ENCODE measurements around the gene GMCL2. TPM values are rescaled to one million over a fixed set of nuclear protein-coding genes. Genes with fewer than 3 reads are reported as not detected.

GMCL2 gene
- total and polyA plus RNA-seq, 9 of the 15 experiments (the other 6 are each of a cell fraction or from before 2014, with no cell fraction given): 0.04 TPM; not detected in 8

DNA sequence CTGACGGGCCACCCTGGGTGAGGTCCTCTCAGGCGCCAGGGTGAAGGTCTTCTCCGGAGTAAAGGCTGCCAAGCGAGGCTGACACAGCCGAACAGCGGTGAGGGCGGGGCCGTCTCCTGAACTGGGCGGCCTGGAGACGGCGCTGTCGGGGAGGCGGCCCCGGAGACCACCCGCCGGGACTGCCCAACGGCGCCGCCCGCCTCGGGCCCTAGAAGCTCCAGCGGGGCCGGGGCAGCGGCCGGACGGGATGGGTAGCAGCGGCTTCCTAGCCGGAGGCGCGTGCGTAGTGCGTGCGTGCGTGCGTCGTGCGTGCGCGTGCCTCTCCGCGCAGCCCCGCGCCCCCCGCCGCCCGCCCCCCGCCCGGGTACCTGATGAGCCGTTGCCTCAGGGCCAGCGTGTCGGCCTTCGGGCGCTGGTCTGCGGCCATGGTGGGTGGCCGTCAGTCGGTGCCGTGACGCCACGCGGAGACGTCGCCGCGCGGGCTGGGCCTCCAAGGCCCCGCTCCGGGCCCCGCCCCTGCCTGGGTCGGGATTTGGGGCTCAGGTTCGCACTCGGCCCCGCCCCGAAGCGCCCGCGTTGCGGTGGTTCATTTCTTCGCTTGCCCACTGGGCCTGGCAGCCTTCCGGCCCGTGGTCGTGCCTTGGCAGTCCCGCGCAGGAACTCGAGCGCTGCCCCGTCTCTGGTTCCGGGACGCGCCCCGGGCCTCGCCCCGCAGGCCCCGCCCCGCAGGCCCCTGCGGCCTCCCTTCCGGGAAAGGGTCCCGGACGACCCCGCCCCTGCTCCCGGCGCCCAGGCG is 45.2 kb upstream of the GMCL2 start, which contains the start of gene PHYKPL (continued):
- TF ChIP-seq, protein P1, sequence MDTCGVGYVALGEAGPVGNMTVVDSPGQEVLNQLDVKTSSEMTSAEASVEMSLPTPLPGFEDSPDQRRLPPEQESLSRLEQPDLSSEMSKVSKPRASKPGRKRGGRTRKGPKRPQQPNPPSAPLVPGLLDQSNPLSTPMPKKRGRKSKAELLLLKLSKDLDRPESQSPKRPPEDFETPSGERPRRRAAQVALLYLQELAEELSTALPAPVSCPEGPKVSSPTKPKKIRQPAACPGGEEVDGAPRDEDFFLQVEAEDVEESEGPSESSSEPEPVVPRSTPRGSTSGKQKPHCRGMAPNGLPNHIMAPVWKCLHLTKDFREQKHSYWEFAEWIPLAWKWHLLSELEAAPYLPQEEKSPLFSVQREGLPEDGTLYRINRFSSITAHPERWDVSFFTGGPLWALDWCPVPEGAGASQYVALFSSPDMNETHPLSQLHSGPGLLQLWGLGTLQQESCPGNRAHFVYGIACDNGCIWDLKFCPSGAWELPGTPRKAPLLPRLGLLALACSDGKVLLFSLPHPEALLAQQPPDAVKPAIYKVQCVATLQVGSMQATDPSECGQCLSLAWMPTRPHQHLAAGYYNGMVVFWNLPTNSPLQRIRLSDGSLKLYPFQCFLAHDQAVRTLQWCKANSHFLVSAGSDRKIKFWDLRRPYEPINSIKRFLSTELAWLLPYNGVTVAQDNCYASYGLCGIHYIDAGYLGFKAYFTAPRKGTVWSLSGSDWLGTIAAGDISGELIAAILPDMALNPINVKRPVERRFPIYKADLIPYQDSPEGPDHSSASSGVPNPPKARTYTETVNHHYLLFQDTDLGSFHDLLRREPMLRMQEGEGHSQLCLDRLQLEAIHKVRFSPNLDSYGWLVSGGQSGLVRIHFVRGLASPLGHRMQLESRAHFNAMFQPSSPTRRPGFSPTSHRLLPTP (IDR thresholded peaks at IDR 0.05; ENCODE audit: borderline replicate concordance, extremely low read depth, insufficient read length): no peak
- TF ChIP-seq, protein P2, sequence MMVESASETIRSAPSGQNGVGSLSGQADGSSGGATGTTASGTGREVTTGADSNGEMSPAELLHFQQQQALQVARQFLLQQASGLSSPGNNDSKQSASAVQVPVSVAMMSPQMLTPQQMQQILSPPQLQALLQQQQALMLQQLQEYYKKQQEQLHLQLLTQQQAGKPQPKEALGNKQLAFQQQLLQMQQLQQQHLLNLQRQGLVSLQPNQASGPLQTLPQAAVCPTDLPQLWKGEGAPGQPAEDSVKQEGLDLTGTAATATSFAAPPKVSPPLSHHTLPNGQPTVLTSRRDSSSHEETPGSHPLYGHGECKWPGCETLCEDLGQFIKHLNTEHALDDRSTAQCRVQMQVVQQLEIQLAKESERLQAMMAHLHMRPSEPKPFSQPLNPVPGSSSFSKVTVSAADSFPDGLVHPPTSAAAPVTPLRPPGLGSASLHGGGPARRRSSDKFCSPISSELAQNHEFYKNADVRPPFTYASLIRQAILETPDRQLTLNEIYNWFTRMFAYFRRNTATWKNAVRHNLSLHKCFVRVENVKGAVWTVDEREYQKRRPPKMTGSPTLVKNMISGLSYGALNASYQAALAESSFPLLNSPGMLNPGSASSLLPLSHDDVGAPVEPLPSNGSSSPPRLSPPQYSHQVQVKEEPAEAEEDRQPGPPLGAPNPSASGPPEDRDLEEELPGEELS (CRISPR knock-in tag; IDR thresholded peaks at IDR 0.05; ENCODE audit: borderline replicate concordance): no peak
- no peak for TF ChIP-seq SMARCE1 (IDR thresholded peaks at IDR 0.05)
- TF ChIP-seq MTF1 (CRISPR knock-in tag; IDR thresholded peaks at IDR 0.05; ENCODE audit: borderline replicate concordance): no peak
- TF ChIP-seq RBM14 (IDR thresholded peaks at IDR 0.05; ENCODE audit: borderline replicate concordance, insufficient read depth, low read depth, low read length): no peak
- TF ChIP-seq ATF1 (CRISPR knock-in tag; IDR thresholded peaks at IDR 0.05): no peak
- peak; percentile 68 for TF ChIP-seq ATF1 (tag; IDR thresholded peaks at IDR 0.05)
- TF ChIP-seq IFI16 (CRISPR knock-in tag; IDR thresholded peaks at IDR 0.05): no peak
- TF ChIP-seq SP1 (CRISPR knock-in tag; IDR thresholded peaks at IDR 0.05): no peak
- TF ChIP-seq RBM34 (IDR thresholded peaks at IDR 0.05; ENCODE audit: borderline replicate concordance, insufficient read depth, low read length): no peak
- no peak for TF ChIP-seq ZNF561 (CRISPR knock-in tag; conservative IDR thresholded peaks at IDR 0.05)
- TF ChIP-seq, protein P3, sequence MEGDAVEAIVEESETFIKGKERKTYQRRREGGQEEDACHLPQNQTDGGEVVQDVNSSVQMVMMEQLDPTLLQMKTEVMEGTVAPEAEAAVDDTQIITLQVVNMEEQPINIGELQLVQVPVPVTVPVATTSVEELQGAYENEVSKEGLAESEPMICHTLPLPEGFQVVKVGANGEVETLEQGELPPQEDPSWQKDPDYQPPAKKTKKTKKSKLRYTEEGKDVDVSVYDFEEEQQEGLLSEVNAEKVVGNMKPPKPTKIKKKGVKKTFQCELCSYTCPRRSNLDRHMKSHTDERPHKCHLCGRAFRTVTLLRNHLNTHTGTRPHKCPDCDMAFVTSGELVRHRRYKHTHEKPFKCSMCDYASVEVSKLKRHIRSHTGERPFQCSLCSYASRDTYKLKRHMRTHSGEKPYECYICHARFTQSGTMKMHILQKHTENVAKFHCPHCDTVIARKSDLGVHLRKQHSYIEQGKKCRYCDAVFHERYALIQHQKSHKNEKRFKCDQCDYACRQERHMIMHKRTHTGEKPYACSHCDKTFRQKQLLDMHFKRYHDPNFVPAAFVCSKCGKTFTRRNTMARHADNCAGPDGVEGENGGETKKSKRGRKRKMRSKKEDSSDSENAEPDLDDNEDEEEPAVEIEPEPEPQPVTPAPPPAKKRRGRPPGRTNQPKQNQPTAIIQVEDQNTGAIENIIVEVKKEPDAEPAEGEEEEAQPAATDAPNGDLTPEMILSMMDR (IDR thresholded peaks at IDR 0.05 in 2 of 3, conservative IDR thresholded peaks at IDR 0.05 in 1 of 3; ENCODE audit: insufficient read depth in 2 of 3, low read depth in 1 of 3, low read length in 3 of 3): peak in 2 of 3 experiments; percentile 14 to 61; a peak in 2 of 6 replicates
- no peak for TF ChIP-seq TRIM28 (IDR thresholded peaks at IDR 0.05)
- TF ChIP-seq L3MBTL2 (IDR thresholded peaks at IDR 0.05): peak; percentile 78
- TF ChIP-seq, protein P4, sequence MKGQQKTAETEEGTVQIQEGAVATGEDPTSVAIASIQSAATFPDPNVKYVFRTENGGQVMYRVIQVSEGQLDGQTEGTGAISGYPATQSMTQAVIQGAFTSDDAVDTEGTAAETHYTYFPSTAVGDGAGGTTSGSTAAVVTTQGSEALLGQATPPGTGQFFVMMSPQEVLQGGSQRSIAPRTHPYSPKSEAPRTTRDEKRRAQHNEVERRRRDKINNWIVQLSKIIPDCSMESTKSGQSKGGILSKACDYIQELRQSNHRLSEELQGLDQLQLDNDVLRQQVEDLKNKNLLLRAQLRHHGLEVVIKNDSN (CRISPR knock-in tag; IDR thresholded peaks at IDR 0.05): no peak
- TF ChIP-seq NRF1 (conservative IDR thresholded peaks at IDR 0.05 in 1 of 2, IDR thresholded peaks at IDR 0.05 in 1 of 2): peak; percentile 86 to 87
- TF ChIP-seq ZNF121 (CRISPR knock-in tag; conservative IDR thresholded peaks at IDR 0.05): no peak
- no peak; a peak in 1 of 4 replicates for TF ChIP-seq TEAD1 (CRISPR knock-in tag; IDR thresholded peaks at IDR 0.05)
- no peak for TF ChIP-seq NFE2 (IDR thresholded peaks at IDR 0.05; ENCODE audit: low read depth)
- TF ChIP-seq PHB2 (IDR thresholded peaks at IDR 0.05; ENCODE audit: low read depth): no peak
- TF ChIP-seq CBFA2T2 (conservative IDR thresholded peaks at IDR 0.05): no peak
- no peak for TF ChIP-seq TAF15 (IDR thresholded peaks at IDR 0.05; ENCODE audit: low read depth, low read length)

Data from K562 (cell line).